Neural progenitor cell (in vitro differentiated cells): Measurements from ENCODE around the gene CCNG1.

Experiments
- CTCF ChIP-seq: fragments of 200-600 bp; sonication (generic); IDR thresholded peaks from 2 replicates; pipeline ENCODE4 v1.5.1; 2017; ENCODE audit warnings: antibody characterized with exemption, mild to moderate bottlenecking
- EZH2 ChIP-seq: fragments of 200-600 bp; sonication (generic); IDR thresholded peaks from 2 replicates; pipeline ENCODE4 v1.6.1; 2017; ENCODE audit warnings: antibody characterized with exemption, mild to moderate bottlenecking, moderate library complexity
- EZH2phosphoT487 ChIP-seq: fragments of 200-600 bp; sonication (generic); IDR thresholded peaks from 2 replicates; pipeline ENCODE4 v1.6.1; 2017; ENCODE audit warnings: antibody characterized with exemption

GRCh38 chr5:163410505-163410904 is 26.9 kb upstream of the CCNG1 start:
- TF ChIP-seq CTCF (no peak), EZH2 (no peak), EZH2phosphoT487 (no peak)
